Neural progenitor cell (in vitro differentiated cells): ENCODE data around the gene NSMCE1. TPM values are rescaled to one million over a fixed set of nuclear protein-coding genes. Genes with fewer than 3 reads are reported as not detected.

ENCODE experiments used
- DNase-seq: peaks from one replicate; pipeline ENCODE4 v3.0.0-alpha.2; 2016; ENCODE audit warnings: low spot score
- H2AFZ ChIP-seq: fragments of 200-600 bp; sonication (generic); replicated peaks from 2 replicates; pipeline ENCODE4 v1.6.1; 2016; ENCODE audit warnings: antibody characterized with exemption
- H3F3A ChIP-seq: fragments of 200-600 bp; sonication (generic); 2 replicates; pipeline ENCODE4 v1.6.1; 2016; ENCODE audit warnings: antibody characterized with exemption, low read depth
- H3K27ac ChIP-seq: fragments of 200-600 bp; sonication (generic); 2 replicates; pipeline ENCODE4 v1.5.1; 2016; ENCODE audit warnings: mild to moderate bottlenecking
- H3K27me3 ChIP-seq: fragments of 200-600 bp; sonication (generic); 2 replicates; pipeline ENCODE4 v1.6.1; 2016; ENCODE audit warnings: mild to moderate bottlenecking, moderate library complexity
- H3K36me3 ChIP-seq: fragments of 200-600 bp; sonication (generic); 2 replicates; pipeline ENCODE4 v1.5.1; 2016
- H3K4me1 ChIP-seq: fragments of 200-600 bp; sonication (generic); 2 replicates; pipeline ENCODE4 v1.6.1; 2016; ENCODE audit warnings: mixed run types
- H3K4me2 ChIP-seq: fragments of 200-600 bp; sonication (generic); 2 replicates; pipeline ENCODE4 v1.6.1; 2016
- H3K4me3 ChIP-seq: fragments of 200-600 bp; sonication (generic); 2 replicates; pipeline ENCODE4 v1.5.1; 2016
- H3K79me2 ChIP-seq: fragments of 200-600 bp; sonication (generic); 2 replicates; pipeline ENCODE4 v1.6.1; 2016; ENCODE audit warnings: low read depth
- H3K9ac ChIP-seq: fragments of 200-600 bp; sonication (generic); 2 replicates; pipeline ENCODE4 v1.6.1; 2016
- H3K9me3 ChIP-seq: fragments of 200-600 bp; sonication (generic); 2 replicates; pipeline ENCODE4 v1.5.1; 2016; ENCODE audit warnings: low read depth
- H4K20me1 ChIP-seq: fragments of 200-600 bp; sonication (generic); 2 replicates; pipeline ENCODE4 v1.6.1; 2016; ENCODE audit warnings: low read depth
- H3K27ac Mint-ChIP-seq: 3 replicates; pipeline ENCODE4 v1.8.0; 2021; ENCODE audit warnings: mixed read lengths
- H3K27me3 Mint-ChIP-seq: 2 replicates; pipeline ENCODE4 v1.8.0; 2022; ENCODE audit warnings: low read depth, mild to moderate bottlenecking, inconsistent platforms, moderate library complexity, mixed read lengths; ENCODE audit not compliant: insufficient read depth
- H3K36me3 Mint-ChIP-seq: 3 replicates; pipeline ENCODE4 v1.8.0; 2021; ENCODE audit warnings: mixed read lengths
- H3K4me1 Mint-ChIP-seq: 3 replicates; pipeline ENCODE4 v1.8.0; 2021; ENCODE audit warnings: mixed read lengths
- H3K4me3 Mint-ChIP-seq: 3 replicates; pipeline ENCODE4 v1.8.0; 2021; ENCODE audit warnings: mild to moderate bottlenecking, moderate library complexity, mixed read lengths
- H3K9me3 Mint-ChIP-seq: 3 replicates; pipeline ENCODE4 v1.8.0; 2020; ENCODE audit warnings: mixed read lengths
- EZH2 ChIP-seq: fragments of 200-600 bp; sonication (generic); IDR thresholded peaks from 2 replicates; pipeline ENCODE4 v1.6.1; 2017; ENCODE audit warnings: antibody characterized with exemption, mild to moderate bottlenecking, moderate library complexity
- EZH2phosphoT487 ChIP-seq: fragments of 200-600 bp; sonication (generic); IDR thresholded peaks from 2 replicates; pipeline ENCODE4 v1.6.1; 2017; ENCODE audit warnings: antibody characterized with exemption
- total RNA-seq: library from RNA; depleted of rRNA; stranded (reverse); fragments of >200 nt; gene quantifications from 2 replicates; pipeline ENCODE4 v1.2.3, GENCODE V29; 2015; ENCODE audit warnings: low replicate concordance
- TF ChIP-seq, protein P1 (sequence below): fragments of 200-600 bp; sonication (generic); IDR thresholded peaks from 2 replicates; pipeline ENCODE4 v1.5.1; 2017; ENCODE audit warnings: antibody characterized with exemption, mild to moderate bottlenecking

The NSMCE1 gene
- total RNA-seq, 1 donor from 2014 or later: 83.4 TPM

GRCh38 chr16:27239906-27240655, 28.5 kb downstream of the NSMCE1 start:
- H2AFZ ChIP-seq: no peak overlapping the region
- peaks cover 18% of the 10 kb centered on the region for H3K27me3 Mint-ChIP-seq
- no peaks in the 10 kb centered on the region for H3K9me3 ChIP-seq
- H3K79me2 ChIP-seq: no peaks in the 10 kb centered on the region
- no peak overlapping the region for H3K27ac ChIP-seq
- H3K4me2 ChIP-seq: no peak overlapping the region
- no peaks in the 10 kb centered on the region for H3K36me3 ChIP-seq
- peaks cover 25% of the 10 kb centered on the region for H3K4me1 ChIP-seq
- peaks cover 7% of the 10 kb centered on the region for H3F3A ChIP-seq
- no peaks in the 10 kb centered on the region for H3K36me3 Mint-ChIP-seq
- H3K4me3 Mint-ChIP-seq: no peak overlapping the region
- peaks cover 30% of the 10 kb centered on the region for H4K20me1 ChIP-seq
- H3K27me3 ChIP-seq: no peaks in the 10 kb centered on the region
- TF ChIP-seq EZH2: no peak
- TF ChIP-seq, protein P1, sequence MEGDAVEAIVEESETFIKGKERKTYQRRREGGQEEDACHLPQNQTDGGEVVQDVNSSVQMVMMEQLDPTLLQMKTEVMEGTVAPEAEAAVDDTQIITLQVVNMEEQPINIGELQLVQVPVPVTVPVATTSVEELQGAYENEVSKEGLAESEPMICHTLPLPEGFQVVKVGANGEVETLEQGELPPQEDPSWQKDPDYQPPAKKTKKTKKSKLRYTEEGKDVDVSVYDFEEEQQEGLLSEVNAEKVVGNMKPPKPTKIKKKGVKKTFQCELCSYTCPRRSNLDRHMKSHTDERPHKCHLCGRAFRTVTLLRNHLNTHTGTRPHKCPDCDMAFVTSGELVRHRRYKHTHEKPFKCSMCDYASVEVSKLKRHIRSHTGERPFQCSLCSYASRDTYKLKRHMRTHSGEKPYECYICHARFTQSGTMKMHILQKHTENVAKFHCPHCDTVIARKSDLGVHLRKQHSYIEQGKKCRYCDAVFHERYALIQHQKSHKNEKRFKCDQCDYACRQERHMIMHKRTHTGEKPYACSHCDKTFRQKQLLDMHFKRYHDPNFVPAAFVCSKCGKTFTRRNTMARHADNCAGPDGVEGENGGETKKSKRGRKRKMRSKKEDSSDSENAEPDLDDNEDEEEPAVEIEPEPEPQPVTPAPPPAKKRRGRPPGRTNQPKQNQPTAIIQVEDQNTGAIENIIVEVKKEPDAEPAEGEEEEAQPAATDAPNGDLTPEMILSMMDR: no peak
- no peak for TF ChIP-seq EZH2phosphoT487
- H3K9me3 Mint-ChIP-seq: no peaks in the 10 kb centered on the region
- no peak for DNase-seq
- H3K27ac Mint-ChIP-seq: no peak overlapping the region
- no peak overlapping the region for H3K4me3 ChIP-seq
- H3K4me1 Mint-ChIP-seq: peaks cover 65% of the 10 kb centered on the region
- H3K9ac ChIP-seq: no peak overlapping the region

GRCh38 chr16:27239026-27239425, 29.5 kb downstream of the NSMCE1 start:
- Mint-ChIP-seq H3K9me3 (no peaks in the 10 kb centered on the region), H3K4me3 (no peak overlapping the region), H3K27me3 (peaks cover 15% of the 10 kb centered on the region), H3K4me1 (peaks cover 61% of the 10 kb centered on the region), H3K27ac (no peak overlapping the region), H3K36me3 (no peaks in the 10 kb centered on the region)
- Histone ChIP-seq H3K36me3 (no peaks in the 10 kb centered on the region), H3K27ac (no peak overlapping the region), H3K27me3 (no peaks in the 10 kb centered on the region), H3K4me3 (no peak overlapping the region), H3K4me2 (no peak overlapping the region), H3K4me1 (peaks cover 25% of the 10 kb centered on the region), H3K9ac (no peak overlapping the region), H2AFZ (no peak overlapping the region), H3F3A (peaks cover 7% of the 10 kb centered on the region), H4K20me1 (peaks cover 21% of the 10 kb centered on the region), H3K9me3 (no peaks in the 10 kb centered on the region), H3K79me2 (no peaks in the 10 kb centered on the region)
- TF ChIP-seq EZH2phosphoT487 (no peak), EZH2 (no peak)
- TF ChIP-seq, protein P1: no peak
- DNase-seq: no peak

- Histone ChIP-seq H3K4me3 (no peak overlapping the region), H3K4me1 (peaks cover 25% of the 10 kb centered on the region), H3F3A (peaks cover 7% of the 10 kb centered on the region), H3K9ac (no peak overlapping the region), H3K79me2 (no peaks in the 10 kb centered on the region), H3K4me2 (no peak overlapping the region), H3K27ac (no peak overlapping the region), H3K36me3 (no peaks in the 10 kb centered on the region), H4K20me1 (peaks cover 17% of the 10 kb centered on the region), H2AFZ (no peak overlapping the region), H3K9me3 (no peaks in the 10 kb centered on the region), H3K27me3 (no peaks in the 10 kb centered on the region)
- Mint-ChIP-seq H3K27me3 (peaks cover 15% of the 10 kb centered on the region), H3K4me1 (peaks cover 56% of the 10 kb centered on the region), H3K27ac (no peak overlapping the region), H3K9me3 (no peaks in the 10 kb centered on the region), H3K4me3 (no peak overlapping the region), H3K36me3 (no peaks in the 10 kb centered on the region)
- TF ChIP-seq, protein P1: no peak
- TF ChIP-seq EZH2 (no peak), EZH2phosphoT487 (no peak)
- no peak for DNase-seq
Observed at GRCh38 chr16:27238591-27238990, 30.0 kb downstream of the NSMCE1 start.
